GM18499 (cell line): ENCODE data around the gene AASS.

Source experiments
- ATAC-seq: cut with Tn5 transposase; IDR thresholded peaks from one replicate; pipeline ENCODE4 v1.9.1; 2021; ENCODE audit warnings: moderate number of reproducible peaks; ENCODE audit not compliant: insufficient read depth, unreplicated experiment

The AASS gene

DNA sequence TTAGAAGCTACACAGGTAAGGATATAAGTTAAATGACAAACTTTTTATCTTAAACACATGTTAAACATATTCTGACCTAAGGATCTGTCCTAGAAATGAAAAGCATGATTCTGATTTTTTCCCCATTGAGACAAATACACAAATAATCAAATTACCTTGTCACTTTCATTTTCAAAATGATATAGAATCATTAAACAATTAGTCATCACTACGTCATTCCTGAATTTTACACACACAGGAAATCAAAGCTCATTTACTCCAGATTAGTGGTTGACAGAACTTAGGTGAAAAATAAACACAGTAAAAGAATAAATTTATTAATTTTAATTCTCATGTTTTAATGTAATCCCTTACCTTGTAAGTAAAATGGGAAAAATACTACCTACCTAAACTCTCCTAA is 89.0 kb downstream of the AASS start:
- no peak for ATAC-seq

DNA sequence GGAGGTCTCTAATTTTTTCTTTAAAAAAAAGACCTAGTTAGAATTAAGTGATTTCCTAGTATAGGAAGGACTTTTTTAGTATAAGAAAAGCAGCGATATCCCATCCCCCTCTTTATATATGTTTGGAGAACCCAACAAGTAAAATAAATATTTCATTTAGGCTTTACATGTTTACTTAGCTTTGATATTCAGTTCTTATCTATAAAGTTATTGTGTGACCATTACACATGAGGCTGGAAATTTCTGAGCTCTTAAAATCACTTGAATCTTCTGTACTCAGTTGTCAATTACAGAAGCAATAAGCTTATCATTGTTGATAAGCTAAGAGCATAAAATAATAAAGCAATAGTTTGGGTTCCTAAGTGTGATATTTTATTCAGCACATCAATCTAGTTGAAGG is 89.7 kb downstream of the AASS start:
- ATAC-seq: no peak

DNA sequence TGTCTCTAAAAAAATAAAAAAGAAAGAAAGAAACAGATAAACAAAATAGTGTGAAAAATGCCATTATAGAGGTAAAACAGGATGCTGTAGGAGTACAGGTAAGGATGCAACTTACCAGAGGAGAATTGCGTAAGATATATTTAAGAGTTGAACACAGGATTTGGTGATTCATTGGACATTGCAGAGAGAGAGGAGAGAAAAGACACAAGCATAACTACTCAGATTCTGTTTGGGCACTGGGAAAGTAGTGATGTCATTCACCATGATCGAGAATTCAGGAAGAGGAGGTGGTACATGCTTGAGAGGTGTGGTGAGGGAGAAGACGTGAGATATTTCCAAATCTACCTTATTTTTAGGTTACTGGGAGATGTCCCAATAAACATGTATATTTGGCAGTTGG is 97.6 kb downstream of the AASS start:
- no peak for ATAC-seq

DNA sequence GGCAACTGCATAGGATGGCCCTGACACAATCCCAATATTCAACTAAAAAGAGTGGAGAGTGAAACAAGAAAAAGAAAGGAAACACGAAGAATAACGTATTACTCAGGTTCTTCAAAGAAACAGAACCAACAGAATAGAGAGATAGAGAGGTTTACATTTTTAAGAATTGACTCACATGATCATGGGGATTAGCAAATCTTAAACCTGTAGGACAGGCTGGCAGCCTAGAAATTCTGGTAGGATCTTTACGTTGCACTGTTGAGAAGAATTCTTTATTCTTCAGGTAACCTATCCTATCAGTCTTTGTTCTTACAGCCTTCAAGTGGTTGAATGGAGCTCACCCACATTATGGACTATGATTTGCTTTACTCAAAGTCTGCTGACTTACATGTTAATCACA is 103.9 kb downstream of the AASS start:
- ATAC-seq: no peak

DNA sequence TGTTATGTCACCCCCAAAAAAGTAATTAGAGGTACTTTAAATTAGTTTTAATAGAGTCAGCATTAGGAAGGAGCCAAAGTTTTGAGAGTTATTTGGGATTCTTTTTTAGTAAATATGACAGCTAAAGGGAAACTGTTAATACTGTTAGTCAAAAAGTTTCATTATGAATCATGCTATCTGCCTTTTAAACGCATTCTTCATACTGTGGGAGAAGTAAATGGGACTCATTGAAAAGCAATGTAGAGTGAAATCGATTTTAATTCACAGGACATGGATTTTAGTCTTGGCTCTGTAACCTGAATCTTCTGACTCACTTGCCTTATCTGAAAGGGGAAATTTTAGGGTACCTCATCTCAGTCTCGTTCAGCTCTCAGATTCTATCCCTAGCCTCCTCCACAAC is 105.1 kb downstream of the AASS start:
- ATAC-seq: no peak

DNA sequence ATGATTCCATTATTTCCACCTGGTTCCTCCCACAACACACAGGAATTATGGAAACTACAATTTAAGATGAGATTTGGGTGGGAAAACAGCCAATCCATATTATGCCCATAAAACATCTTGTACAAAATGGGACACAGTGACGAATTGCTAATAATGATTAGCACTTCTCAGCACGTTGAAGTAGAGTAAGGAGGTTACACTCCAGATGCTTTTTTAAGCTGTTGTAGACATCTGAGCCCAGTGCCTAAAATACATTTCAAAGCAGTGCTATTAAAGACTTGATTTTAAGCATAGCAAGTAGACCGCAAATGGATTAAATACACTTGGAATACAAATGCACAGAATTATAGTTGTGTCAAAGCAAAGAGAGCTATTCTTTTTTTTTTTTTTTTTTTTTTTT is 105.9 kb downstream of the AASS start:
- no peak for ATAC-seq

DNA sequence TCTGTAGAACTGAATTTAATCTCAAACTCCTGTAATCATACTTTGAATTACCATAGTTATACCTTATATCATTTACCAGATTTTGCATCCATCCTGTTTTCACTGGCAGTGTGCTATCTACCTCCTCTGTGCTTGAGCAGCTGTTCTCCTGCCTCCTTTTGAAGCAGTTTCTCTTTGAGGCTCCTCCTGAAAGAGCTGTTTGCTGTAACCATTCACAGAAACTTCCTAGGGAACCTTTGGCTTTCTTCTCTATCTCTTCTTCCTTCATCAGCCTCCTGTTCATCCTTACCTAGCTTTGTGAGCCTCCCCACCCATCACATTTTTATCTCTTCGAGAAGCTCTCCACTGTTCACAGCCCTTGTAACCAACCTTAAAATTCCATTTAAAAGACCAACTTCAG is 108.2 kb downstream of the AASS start:
- ATAC-seq: no peak

DNA sequence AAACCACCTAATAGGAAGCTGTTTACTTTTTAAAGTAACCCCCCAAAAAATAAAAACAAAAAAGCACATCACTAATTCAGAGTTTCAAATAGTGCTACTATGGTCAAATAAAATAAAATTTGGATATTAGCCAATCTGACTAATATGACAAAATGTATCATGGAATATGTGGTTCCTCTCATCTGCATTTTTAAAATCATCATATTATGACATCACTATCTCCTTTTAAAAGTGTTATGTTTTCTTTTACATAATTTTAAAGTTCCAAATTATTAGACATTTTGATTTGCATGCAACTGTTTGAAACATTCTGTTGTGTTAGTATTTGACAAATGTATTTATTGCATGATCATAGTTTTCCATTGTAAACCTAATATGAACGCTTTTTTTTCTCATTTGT is 110.4 kb downstream of the AASS start:
- no peak for ATAC-seq

DNA sequence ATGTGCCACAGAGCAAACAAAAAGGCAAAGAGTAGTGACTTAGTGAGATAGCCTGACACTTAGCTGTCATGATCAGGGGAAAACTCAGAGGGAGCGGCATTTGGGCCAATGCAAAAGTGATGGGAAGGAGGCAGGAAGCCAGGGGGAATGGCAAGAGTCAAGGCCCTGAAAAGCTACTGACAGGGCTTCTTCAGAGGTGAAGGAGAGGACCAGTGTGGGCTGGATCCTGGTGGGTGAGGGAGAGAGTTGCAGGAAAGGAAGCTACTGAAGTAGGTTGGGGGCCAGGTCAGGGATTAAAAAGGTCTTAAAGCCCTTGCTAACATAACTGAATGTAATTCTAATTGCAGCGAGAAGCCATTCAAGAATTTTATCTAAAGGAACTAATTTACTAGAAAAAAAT is 117.0 kb downstream of the AASS start:
- ATAC-seq: no peak
